NCI-H82 (cell line): ENCODE results near the gene NCKIPSD.
"Not testable (repeated sequence)": the region's sequence is repeated elsewhere in the genome, so short reads cannot be mapped to it uniquely, and the experiment has no call there.

Source experiments
- DNase-seq: peaks from one replicate; lab custom pipeline; 2025; lab: John Stamatoyannopoulos, UW

Gene NCKIPSD

GRCh38 chr3:48685603-48686511, at the start of gene NCKIPSD:
NCKIPSD (minus strand) TSS chr3:48685915; CDS start chr3:48685807, 108 bp downstream.
- peak; percentile 90 for DNase-seq

- peak; percentile 71 for DNase-seq
Measured at GRCh38 chr3:48735075-48735767, 49.5 kb upstream of the NCKIPSD start.

GRCh38 chr3:48734541-48734940, 48.8 kb upstream of the NCKIPSD start:
- not testable (repeated sequence) for DNase-seq

GRCh38 chr3:48733752-48734518, 48.2 kb upstream of the NCKIPSD start:
- DNase-seq = not testable (repeated sequence)

GRCh38 chr3:48727511-48727910, 41.8 kb upstream of the NCKIPSD start:
- no peak for DNase-seq

DNA sequence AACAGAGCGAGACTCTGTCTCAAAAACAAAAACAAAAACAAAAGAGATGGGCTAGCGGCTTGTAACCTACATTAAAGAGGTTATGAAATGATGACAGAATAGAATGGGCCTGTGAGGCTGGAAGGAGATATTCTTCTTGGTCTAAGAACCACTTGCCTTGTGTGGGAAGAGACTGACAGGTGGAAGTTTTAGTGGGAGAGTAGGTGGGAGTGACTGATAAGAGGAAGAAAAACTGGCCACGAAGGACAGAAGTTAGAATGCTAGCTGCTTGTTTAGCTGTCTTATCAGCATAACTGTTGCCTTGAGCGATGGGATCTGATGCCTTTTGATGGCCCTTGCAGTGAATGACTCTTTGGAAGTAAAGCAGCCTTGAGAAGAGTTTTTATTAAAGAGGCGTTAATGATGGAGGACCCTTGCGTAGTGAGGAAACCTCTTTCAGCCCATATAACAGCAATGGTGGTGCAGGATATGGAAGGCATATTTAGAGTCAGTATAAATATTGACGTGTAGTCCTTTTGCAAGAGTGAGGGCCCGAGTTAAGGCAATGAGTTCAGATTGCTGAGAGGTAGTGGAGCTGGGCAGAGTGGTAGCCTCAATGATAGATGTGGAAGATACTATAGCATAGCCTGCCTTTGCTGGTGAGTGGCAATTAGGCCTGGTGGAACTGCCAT, 39.6 kb upstream of the NCKIPSD start:
- not testable (repeated sequence) for DNase-seq

GRCh38 chr3:48723725-48724124, 38.0 kb upstream of the NCKIPSD start:
- DNase-seq = no peak

DNA sequence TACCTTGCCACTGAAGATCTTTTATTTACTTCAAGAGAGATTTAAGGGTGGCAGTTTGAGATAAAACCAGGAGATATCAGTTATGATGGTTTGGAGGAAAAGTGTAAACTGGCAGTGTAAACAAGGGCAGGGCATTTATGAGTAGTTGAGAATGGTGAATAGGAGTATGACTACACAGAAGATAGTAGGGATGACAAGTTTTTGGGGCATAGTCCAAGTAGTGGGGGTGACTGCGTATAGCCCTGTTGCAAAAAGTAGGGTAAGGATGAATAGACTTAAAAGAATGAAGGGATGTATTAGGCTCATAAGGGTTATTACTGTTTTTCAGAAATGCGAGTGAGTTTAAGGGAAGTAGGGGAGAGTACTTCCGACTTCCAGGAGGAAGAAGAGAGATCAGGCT, 37.6 kb upstream of the NCKIPSD start:
- DNase-seq = not testable (repeated sequence)

DNA sequence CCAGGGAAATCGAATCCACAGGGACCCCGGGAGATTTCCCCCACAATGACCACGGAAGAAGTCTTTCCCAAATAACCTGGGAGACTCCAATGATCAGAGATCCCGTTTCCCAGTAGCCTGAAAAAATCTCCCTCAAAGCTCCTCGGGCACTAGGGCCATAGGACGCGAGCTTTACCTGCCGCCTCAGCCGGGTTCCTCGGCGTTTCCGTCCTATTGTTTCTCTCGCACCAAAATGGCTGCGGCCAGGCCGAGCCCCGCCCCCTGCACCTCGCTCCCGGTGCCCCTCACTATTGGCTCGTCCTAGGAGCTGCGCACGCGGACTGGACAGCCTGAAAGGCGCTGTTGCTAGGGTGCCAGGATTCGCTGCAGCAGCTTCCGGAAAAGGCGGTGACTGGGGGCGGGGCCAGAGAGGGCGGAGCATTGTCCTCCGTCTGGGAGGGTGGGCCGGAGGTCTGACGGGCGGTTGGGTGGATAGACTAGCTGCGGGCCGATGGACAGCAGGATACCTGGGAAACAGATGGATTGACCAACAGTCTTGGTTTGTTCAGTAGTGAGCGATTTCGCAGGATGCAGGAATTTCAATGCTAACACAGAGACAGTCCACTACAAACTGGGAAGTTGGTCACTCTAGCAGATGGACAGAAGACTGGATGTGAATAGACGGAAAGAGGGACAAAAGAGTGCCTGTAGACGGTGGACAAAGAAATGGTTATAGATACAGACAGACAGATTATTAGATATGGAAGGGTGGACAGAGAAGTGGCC, 31.4 kb upstream of the NCKIPSD start, which contains the start of gene IP6K2:
IP6K2 (minus strand) TSS at position 240 of the 765 bp plus-strand sequence. CDS start 21,930 bp downstream, outside the sequence.
- peak; percentile 99 for DNase-seq

GRCh38 chr3:48716508-48716981, 30.8 kb upstream of the NCKIPSD start:
- DNase-seq = peak; percentile 47

DNA sequence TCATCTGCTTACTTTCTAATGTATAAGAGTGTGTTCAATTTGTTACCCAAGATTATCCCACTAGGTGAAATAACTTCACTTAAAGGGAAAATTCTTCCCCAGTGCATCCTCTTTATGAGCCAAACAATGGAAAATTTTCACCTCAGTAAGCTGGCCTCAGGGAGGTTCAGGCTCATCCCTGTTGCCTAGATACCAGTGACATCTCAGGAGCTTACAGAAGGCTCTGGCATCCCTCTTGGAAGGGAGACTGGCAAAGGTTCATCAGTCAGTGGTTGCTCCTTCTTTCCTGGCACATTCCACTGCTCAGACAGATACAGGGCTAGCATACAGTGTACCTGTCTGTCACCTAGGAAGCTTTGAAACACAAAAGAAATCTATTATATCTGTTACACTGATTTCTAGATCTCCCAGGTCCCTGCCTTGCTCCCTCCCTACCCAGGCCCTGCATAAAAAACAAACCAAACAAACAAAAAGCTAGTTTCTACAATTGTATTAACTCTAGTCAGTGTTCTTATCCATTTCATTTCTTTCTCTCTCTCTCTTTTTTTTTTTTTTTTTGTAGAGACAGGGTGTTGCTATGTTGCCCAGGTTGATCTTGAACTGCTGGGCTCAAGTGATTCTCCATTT, 29.6 kb upstream of the NCKIPSD start:
- DNase-seq = peak; percentile 53

DNA sequence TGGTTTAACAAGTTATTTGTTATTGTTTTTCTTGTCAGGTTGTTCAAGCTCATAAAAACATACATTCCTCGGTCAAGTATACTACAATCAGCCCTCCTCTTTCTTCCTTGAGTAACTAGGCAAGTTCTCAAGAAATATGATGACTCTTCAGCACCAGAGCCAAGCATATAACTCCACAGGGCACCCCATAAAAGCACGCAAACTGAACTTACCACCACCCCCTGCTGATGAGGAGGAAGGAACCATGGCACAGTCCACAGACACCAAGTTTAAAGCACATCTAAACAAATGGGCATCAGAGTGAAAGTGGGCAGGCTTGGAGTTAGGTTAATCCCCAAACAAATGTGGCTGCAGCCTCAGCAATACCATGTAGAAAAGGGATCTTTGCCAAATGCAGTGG, 26.0 kb upstream of the NCKIPSD start:
- DNase-seq = no peak

DNA sequence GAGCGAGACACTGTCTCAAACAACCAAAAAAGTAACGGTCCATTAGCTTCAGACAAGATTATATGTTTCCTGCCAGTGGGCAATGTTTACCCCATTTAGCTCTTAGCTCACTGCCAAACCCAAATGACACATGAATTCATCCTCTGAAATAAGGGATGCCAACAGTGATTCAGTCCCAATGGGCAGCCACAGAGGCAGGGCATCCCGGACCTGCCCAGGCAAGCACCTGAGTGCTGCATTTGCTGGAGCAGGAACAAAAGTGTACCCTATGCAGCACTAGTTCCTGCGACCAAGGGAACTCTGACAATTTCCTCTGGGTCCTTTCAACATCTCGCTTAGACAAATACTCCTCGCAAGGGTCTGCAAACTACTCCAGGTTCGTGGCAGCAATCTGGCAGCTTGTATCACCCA, 23.3 kb upstream of the NCKIPSD start:
- no peak for DNase-seq

GRCh38 chr3:48708481-48708889, 22.8 kb upstream of the NCKIPSD start:
- DNase-seq = no peak

DNA sequence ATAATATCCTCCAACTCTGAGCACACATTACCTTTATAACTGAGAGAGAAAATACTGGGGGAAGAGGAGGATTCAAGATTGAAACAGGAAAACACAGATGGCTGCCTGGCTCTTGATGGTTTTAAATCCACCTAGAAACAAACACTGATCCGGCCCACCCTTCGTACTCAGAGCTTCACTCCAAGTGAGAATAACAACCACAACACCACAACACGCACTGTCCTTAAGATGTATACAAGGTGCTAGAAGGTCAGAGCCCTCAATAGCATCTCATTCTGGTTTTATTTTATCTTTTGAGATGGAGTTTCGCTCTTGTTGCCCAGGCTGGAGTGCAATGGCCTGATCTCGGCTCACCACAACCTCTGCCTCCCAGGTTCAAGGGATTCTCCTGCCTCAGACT, 21.4 kb upstream of the NCKIPSD start:
- DNase-seq = no peak

- DNase-seq = no peak
Measured at GRCh38 chr3:48702320-48702920, 16.7 kb upstream of the NCKIPSD start.

- peak; percentile 13 for DNase-seq
Measured at GRCh38 chr3:48700731-48701405, 15.2 kb upstream of the NCKIPSD start.

DNA sequence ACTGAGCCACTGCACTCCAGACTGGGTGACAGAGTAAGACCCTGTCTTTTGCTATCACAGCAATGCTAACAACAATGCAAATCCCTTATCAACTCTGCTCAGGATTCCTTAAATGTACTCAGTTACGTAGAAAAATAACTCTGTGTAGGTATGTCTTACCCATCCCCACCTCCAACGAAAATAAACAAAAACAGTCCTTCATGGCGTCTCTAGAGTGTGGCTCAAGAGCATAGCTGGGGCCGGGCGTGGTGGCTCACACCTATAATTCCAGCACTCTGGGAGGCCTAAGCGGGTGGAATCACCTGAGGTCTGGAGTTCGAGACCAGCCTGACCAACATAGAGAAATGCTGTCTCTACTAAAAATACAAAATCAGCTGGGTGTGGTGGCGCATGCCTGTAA, 13.2 kb upstream of the NCKIPSD start:
- DNase-seq = no peak

- no peak for DNase-seq
Measured at GRCh38 chr3:48697952-48698351, 12.2 kb upstream of the NCKIPSD start.
